Measurements from ENCODE around the gene P2RX3.

Gene P2RX3

DNA sequence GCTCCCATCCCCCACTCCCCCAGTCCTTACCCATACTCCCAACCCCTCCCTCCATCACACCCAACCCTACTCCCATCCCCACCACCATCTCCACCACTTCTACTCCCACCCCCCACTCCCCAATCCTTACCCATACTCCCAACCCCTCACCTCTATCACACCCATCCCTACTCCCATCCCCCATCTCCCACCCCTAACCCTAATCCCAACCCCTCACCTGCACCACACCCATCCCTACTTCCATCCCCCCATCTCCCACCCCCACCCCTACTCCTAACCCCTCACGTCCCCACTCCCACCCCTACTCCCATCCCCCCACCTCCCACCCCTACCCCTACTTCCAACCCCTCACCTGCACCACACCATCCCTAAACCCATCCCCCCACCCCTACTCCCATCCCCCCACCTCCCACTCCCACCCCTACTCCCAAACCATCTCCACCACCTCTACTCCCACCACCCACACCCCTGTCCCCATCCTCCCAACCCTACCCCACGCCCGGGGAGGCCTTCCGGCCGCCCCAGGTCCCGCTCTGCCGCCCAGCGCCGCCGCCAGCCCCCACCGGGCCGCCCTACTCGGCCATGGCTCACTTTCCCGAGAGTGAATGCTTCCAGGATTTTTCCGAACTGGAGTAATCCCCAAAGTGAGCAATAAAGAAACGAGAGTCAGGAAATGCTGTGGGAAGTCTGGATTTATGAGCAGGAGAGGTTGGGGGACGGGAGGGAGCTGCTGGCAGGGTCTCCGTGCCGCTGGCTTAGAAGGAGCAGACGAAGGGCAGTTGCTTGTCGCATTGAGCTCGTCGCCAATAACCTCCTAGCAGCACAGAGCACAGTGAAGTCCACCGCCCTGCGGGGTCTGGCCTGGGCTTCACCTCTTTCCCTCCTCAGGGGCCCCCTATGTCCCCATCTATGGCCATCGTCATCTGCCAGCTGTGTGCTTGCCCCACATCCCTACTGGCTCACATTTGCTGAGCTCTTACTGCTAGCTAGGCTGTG lies 38.2 kb downstream of the P2RX3 start:
- DNase-seq = no peak

DNA sequence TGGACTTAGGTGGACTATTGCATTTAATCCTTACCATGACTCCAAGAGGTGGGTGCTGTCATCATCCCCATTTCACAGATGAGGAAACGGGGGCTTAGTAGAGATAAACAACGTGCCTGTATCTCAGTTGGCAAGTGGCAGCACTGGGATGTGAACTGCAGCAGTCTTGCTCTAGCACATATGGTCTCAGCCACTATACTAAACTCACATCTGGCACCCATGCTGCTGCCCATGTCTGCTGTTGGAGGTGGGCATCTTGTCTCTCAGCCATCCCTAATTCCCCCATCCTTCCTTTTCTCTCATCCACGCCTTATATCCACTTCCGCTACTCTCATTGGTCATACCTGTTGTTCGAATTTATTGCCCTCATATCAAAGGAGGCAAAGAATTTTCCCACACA lies 39.0 kb downstream of the P2RX3 start:
- DNase-seq = no peak

DNA sequence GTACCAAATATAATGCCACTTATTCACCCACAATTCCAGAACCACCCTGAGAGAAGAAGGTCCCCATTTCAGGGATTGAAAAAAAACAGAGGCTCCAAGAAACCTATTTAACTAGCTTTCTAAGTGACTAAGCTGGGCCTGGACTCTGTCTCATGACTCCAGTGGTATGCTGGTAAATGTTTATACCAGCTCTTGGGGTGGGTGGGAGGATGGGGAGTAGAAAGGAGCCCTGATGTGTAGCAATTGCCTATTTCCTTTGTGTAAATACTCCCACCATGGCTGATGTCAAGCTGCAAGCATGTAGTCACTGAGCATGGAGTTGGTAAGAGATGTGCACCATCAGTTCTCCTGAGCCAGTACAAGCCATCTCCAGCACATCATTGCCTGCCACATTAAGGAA lies 40.0 kb downstream of the P2RX3 start:
- no peak for DNase-seq

DNA sequence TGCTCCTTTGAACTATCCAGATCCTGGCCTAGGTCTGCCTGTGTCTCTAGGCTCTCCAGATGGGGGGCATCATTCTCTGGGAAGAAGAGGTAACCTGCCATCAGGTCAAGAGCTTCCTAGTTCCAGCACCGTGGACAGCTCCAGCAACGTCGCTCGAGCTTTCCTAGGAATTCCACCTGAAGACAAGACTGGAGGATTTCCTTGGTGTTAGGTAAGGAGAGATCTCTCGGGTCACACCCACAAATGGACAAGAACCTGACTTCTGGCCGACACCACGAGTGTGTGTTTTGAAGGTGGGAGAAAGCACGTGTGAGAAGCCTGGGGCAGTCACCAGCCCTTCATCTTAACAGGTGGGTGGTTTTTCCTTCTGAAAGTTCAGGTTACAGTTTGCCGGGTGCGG lies 41.6 kb downstream of the P2RX3 start:
- DNase-seq = no peak

DNA sequence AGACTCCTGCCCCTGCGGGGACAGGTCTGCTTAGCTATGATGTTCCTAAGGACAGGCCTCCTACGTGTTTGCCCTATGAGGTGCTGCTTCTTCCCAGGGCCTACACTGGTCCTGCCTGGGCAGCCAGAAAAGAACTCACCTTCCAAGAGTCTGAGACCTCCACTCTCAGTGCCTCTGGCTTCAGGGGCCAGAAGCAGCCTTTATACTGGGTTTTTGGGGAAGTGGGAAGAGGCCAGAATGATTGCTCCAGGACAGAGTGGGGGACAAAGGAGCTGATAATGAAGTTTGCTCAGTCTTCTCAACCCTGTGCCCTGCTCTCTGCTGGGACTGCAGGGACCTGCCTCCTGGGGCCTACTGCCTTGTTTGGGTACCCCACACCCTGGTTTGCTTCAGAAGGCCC lies 42.8 kb downstream of the P2RX3 start, which contains the start of gene PRG3:
Gene PRG3, minus strand, starts transcription at position 176 of the 400 bp plus-strand sequence. CDS start 442 bp downstream, outside the sequence.
- no peak for DNase-seq

DNA sequence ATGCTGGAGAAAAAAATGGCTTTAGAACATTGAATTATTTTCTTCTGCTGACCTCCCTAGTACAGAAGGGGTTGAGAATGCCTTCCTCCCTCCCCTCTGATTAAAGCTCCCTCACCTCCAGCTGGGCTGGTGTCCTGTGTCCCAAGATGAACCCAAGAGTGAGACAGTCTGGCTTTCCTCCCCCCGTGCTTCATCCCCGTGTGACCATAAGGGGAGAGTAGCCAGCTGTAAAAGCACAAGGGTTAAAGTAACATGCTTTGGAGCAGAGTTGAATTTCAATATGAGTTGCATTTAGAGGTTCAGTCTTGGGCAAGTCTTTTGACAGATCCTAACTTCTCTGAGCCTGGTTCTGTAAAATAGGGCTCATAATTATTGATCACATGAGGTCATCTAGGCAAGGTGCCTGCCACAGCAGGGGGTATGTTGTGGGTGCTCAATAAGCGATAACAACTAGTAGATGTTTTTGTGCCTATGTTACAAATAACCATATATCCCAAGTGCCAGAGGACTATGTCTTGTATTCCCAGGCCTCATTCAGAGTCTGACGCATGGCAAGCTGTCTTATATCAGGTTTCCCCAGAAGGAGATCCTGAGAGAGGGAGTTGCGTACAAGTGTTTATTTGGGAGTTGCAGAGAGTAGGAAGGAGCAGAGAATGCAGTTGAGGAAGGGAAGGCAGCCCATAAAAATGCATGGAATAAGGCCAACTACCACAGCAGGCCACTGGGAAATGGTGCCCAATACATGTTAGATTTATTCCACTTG lies 48.2 kb downstream of the P2RX3 start:
- DNase-seq = no peak

DNA sequence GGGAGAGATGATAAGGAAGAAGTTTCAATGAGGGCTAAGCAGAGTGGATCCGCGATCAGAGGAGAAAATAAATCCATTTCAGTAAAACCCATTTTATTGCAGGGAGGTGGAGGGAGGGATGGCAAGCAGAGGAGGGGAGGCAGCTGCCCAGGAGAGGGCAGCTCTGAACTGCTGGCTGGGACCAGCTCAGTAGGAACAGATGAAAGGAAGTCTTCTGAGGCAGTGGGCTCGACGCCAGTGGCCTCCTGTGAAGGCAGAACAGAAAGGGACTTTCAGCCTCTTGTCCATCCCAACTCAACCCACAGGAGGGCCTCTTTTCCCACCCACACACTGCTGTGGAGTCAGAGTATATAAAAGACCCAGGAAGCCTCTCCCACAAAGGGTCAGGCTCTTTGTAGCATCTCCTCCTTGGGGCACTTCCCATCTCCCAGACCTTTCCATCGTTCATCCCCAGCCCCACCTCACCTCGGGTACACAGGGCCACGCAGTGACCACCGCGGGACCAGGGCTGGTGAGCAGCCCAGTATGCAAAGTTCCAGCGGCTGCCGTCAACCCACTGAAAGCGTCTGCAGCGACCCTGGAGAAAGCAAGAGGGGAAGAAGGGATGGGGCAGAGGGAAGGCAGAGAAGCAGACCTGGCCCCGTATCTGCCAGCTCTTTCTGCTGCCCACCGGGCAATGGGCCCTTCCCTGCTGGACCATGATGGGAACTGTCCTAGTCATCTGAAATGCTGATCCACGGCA lies 49.3 kb downstream of the P2RX3 start:
- no peak for DNase-seq

DNA sequence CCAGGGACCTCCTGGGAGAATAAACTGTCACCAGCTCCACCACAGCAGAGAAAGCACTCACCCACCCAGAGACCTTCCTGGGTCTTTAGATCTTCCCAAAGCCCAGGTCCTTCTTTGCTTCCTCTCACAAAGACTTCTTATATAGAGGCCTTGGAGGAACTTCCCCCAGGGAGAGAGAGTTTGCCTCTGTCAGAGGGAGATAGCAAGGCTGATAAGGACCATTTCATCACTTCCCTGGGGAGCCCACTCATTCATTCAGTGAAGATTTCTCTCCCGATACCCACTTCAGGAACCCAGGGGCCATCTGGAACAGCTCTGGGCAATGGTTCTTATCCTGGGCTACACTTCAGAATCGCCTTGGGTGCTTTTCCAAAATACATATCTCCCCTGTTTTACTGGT lies 52.4 kb downstream of the P2RX3 start, which contains the start of gene PRG2:
Gene PRG2, minus strand, starts transcription at position 116 of the 400 bp plus-strand sequence. CDS start 706 bp downstream, outside the sequence.
- DNase-seq = no peak

DNA sequence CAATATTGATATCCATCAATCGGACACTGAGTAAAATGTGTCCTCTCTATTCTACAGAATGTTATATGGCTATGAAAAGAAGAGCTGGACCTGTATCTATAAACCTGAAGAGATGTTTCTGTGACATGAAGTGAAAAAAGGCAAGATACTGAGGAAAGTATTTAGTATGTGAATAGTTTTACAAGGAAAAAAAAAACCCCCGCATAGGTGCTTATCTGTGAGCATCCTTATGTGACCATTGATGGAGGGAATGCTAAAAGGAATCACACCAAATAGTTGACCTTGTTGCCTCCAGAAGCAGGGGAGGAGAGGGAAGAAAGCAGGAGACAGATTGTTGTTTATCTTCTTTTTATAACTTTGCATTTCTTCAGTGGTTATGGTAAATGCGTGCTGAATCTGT lies 53.0 kb downstream of the P2RX3 start:
- DNase-seq = no peak

DNA sequence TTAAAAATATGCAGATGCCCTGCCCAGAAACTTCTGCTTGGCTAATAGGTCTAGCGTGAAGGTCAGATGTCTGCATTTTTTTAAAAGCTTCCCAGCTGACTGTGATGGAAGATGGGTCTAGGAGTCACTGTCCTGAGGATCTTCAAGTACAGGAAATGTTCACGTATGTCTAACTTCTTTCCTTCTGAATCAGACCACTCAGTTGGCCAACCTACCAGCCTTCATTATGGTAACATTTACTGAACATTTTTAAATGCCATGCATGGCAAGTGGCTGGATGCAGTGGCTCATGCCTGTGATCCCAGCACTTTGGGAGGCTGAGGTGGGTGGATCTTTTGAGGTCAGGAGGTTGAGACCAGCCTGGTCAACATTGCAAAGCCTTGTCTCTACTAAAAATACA lies 53.4 kb downstream of the P2RX3 start:
- no peak for DNase-seq

DNA sequence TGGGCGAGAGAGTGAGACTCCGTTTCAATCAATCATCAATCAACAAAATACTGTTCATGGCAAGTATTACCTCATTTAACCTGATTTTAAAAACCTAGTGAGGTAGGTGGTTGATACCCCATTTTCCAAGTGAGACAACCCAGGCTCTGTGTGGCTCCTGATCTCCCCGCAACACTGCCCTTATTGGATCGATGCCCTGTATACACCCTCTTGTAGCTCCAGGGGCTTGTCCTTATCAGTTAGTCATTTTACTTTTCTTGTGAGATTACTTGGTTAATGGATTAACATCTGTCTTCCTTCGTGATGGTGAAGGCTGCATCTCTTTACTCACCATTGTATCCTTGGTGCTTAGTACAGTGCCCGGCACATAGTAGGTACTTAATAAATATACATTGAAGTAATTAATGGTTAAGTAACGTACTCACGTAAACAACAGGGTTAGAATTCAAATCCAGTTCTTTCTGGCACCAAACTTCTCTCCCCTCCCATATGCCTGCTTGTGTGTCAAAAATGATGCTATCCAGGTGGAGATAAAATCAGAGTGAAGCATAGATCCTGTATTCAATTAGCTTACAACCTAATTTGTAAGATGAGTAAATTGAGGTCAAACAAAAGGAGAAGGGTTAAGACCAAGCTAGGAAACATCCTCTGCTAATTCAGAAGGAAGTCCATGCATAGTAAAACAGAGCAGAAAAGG lies 54.1 kb downstream of the P2RX3 start:
- DNase-seq = no peak

DNA sequence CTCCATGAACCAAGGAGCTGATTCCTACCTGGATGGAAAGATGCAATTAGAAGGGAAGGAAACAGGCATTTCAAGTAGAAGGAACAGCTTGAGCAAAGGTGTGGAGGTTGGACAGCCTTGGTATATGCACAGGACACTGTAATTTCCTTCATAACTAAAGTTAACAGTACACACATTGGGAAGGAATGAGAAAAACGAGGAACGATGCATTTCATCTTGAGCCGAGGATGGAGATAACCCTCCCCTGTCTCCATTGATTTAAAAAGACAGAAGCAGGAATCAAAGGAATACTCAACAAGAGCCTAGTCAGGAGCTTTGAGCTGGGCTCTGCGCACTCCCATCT lies 54.6 kb downstream of the P2RX3 start:
- DNase-seq = no peak

DNA sequence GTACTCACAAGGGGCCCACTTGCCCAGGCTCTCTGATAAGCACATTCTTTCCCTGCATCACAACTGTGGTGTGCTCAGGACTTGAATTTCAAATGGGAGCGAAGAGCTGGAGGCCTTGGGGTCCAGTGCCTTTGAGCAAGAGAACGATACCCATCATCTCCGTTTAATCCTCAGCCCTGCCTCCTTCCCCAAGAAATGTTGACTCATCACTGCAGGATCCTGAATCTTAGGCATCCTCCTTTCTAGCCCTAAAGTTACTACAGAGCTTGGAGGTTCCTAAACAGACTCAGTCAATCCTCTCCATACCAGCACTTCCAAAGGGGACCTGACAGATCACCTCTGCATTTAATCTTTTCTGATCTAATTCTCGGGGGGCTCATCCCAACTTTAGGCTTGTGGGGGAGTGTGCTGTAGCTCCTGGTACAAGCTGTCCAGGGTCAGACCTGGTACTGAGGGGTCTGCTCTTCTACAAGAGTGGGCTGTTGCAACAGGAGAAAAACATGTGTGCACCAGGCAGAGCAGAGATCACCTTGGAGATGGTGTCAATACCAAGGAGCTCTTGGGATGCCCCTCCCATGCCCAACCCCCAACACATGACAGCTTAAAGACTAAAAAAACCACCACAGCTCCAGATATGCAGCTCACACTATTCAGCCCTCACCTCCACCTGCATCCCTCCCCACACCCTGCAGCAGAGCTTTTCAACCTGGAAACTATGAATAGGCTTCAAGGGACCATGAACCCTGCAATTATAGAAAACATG lies 56.2 kb downstream of the P2RX3 start:
- DNase-seq = no peak

DNA sequence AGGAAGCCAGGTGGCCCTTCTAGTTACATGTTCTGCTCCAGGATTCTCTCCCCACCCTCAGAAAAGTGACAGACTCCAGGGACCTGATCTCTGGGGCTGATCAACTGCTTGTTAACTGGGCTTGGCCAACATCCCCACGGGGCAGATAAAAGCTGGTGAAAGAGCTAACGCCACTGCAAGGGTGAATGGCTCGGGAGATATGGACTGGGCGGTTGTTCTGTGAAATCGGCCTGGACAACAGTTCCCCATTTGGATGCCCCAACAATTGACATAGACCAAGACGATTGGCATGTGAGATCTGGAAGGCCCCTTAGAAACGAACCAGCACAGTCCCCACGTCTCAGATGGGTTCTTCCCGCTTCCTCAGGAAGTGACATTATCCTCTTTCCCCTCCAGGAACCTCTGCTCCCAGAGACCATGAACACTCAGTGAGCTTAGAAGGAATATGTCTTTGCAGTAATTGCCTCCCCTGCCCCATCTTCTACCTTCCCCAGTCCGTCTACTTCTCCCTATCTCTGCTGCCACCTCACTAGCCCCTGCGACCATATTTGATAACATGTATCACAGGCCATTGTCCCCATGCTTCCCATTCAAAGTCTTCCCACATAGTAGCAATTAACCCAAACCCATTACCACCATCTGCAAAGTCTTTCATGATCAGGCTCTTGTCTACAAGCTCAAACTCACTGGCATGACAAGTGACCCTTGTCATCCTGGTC lies 57.9 kb downstream of the P2RX3 start:
- no peak for DNase-seq

DNA sequence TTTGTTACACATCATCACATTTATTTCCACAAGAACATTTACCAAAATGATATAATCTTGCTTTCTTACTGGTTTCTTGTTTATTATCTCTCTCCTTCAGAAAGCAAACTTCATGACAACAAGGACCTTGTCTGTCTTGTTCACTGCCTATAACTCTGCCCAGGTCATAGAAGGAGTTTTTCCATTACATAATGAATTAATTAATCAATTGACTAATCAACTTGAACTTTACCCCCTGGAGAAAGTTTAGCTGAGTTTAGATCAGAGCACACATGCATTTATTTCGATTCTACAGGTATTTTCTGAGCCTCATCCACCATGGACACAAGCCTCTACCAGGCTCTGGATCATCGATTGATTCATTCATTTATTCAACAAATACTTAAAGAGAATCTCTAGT lies 58.6 kb downstream of the P2RX3 start:
- DNase-seq = no peak

DNA sequence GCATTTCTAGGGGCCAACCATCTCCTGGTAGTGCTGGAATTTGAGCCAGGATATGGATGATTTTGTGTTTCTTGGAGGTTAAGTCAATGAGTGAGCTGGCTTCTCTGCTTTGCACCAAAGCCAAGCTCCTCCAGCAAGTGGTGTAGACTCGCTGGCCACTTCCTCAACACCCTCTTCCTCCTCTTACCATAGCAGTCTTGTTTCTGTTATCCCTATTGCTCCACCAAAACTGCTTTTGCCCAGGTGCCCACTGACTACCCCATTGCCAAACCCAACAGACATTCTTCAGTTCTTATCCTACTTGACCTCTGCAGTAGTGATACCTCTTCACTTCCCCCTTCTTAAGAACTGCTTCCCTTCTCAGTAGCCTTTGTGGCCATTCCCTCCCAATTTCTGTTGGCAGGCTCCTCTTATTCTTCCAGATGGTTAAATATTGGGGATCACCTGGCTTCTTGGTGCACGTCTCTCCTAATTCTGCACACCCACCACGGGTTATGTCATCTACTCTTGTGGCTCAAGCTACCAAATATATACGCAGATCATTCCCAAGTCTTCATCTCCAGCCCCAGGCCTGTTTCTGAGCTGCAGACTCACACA lies 59.3 kb downstream of the P2RX3 start:
- DNase-seq = no peak

DNA sequence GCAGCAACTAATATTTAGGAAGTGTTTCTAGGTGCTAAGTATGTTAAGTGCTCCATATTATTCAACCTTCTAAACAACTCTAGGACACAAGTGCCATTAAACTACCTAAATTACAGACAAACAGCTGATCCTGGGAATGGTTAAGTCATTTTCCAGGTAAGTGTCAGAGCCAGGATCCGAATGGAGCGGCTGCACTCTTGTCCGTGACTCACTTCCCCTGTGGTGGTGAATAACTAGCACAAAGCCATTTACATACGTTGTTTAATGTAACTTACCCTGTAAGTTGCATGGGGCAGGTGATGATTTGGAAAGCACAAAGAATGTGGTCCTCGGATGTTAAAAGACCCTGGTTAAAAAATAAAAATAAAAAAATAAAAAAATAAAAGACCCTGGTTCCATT lies 61.1 kb downstream of the P2RX3 start:
- DNase-seq = no peak

DNA sequence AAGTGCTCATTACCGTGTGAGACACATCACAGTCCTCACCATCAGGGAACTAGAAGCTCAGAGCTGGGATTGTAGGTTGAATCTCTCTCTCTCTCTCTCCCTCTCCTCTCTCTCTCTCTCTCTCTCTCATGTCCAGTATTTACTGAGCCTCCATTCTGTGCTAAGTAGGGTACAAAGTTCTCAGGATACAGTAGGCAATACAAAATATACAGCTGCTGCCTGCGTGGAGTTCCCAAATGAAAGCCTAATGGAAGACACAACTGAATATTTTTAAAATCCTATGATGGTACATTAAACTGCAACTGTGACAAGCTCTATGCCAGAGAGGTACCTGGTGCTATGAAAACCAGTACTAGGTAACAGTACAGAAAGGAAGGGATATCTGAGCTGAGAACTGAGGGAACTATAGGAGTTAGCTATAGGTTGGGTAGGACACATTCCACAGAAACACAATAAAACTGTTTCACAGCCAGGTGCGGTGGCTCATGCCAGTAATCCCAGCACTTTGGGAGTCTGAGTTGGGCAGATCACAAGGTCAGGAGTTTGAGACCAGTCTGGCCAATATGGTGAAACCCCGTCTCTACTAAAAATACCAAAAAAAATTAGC lies 61.9 kb downstream of the P2RX3 start:
- no peak for DNase-seq

DNA sequence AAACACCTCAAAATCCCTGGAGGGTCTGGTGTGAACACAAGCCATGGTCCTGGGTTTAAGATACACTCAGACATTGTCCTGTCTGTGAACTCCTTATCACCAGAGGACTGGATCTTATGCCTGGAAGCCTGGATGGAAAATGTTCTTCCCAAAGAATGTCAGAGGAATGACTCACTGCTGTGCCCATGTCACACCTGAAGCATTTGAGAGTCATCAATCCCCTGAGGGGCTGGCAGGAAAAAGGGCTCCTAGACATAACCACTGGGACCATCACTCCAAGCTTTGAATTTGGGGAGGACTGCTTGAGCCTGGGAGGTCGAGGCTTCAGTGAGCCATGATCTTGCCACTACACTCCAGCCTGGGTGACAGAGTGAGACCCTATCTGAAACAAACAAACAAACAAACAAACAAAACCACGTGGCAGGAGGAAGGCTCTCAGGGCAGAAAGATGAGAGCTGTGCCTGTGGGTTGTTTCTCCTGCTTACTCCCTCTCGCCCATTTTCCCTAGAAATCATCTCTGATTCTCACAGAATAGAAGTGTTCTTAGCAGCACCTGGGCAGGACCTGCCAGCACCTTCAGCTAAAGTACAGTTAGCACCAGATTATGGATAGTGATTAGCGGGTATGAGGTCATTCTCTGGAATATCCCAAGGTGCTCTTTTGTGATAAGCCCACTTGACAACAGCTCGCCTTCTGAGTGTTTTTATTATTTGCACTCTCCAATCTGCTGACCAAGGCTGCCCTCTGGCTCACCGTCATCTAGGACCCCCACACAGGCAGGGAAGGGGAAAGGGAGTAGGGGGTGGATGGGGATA lies 64.2 kb downstream of the P2RX3 start:
- peak; percentile 21 for DNase-seq
